Esophagus (tissue), 2 donors: ENCODE measurements around the gene NLRC5. TPM values are rescaled to one million over a fixed set of nuclear protein-coding genes. Genes with fewer than 3 reads are reported as not detected.

ENCODE experiments used
- H3K27ac ChIP-seq, 2 donors: one replicate each; pipeline ENCODE4 v1.5.1; 2013; ENCODE audit warnings: low read depth in 2 of 2, mild to moderate bottlenecking in 2 of 2, inconsistent platforms in 1 of 2, low read length in 1 of 2, moderate library complexity in 1 of 2
- H3K27me3 ChIP-seq, 2 donors: one replicate each; pipeline ENCODE4 v1.6.1; 2013; ENCODE audit warnings: low read length in 2 of 2, control low read depth in 1 of 2, mild to moderate bottlenecking in 1 of 2; ENCODE audit not compliant: insufficient read depth in 2 of 2, control insufficient read depth in 1 of 2
- H3K36me3 ChIP-seq, 2 donors: one replicate each; pipeline ENCODE4 v1.6.1; 2013; ENCODE audit warnings: low read length in 1 of 2; ENCODE audit not compliant: control insufficient read depth in 2 of 2, insufficient read depth in 2 of 2
- H3K4me1 ChIP-seq, 2 donors: one replicate each; pipeline ENCODE4 v1.6.1; 2013; ENCODE audit warnings: low read length in 1 of 2; ENCODE audit not compliant: control insufficient read depth in 2 of 2, insufficient read depth in 2 of 2
- H3K4me3 ChIP-seq, 2 donors: one replicate each; pipeline ENCODE4 v1.5.1; 2013; ENCODE audit warnings: low read length in 2 of 2, mild to moderate bottlenecking in 2 of 2, low read depth in 1 of 2, moderate library complexity in 1 of 2
- H3K9me3 ChIP-seq, 2 donors: one replicate each; pipeline ENCODE4 v1.6.1; 2013; ENCODE audit warnings: mild to moderate bottlenecking in 2 of 2, low read depth in 1 of 2, low read length in 1 of 2, moderate library complexity in 1 of 2; ENCODE audit not compliant: control insufficient read depth in 2 of 2, insufficient read depth in 1 of 2
- WGBS, 2 donors: extraction: QIAGEN DNeasy Blood & Tissue Kit; methylation state at CpG; one replicate each; pipeline ENCODE4 v1.1.7; 2013; 5-methylcytosine and 5-hydroxymethylcytosine counted together
- polyA plus RNA-seq, 2 donors: library from polyadenylated mRNA; stranded (reverse); fragments of 200-250 nt; gene quantifications; one replicate each; pipeline ENCODE4 v1.2.3, GENCODE V29; 2013
- donor health status: healthy with polysubstance abuse.
- donor health status: Bipolar disorder and iron deficiency.

The NLRC5 gene
- polyA plus RNA-seq, 2 donors, result 11.3 to 21.7 TPM

DNA sequence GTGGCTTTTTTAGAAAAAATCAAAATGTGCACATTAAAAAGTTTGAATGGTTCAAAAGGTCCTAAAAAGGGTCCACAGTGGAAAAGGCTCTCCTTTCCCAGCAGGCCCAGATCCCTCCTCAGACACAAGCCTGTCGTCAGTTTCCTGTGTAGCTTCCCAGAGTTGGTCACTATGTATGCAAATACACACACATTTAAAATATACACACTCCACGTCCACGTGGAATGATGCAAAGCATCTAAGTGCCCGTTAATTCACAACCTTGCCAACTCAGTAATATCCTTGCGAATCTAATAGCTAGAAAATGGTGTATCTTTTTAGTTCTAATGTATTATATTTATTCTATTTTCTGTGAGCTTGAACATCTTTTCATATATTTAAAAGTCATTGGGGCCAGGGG is 17.7 kb downstream of the NLRC5 start:
- WGBS, 2 donors, result 76 to 79% methylated on average over 5 of the region's 5 CpGs
- H3K4me3 ChIP-seq, result no peak overlapping the region
- peaks cover 0 to 7% of the 10 kb centered on the region in 2 donors for H3K36me3 ChIP-seq
- H3K4me1 ChIP-seq, result no peaks in the 10 kb centered on the region
- H3K27me3 ChIP-seq, result no peaks in the 10 kb centered on the region
- no peaks in the 10 kb centered on the region for H3K9me3 ChIP-seq
- no peak overlapping the region for H3K27ac ChIP-seq

- H3K36me3 ChIP-seq, result peaks cover 0 to 7% of the 10 kb centered on the region in 2 donors
- 82% methylated on average over 3 of the region's 3 CpGs for WGBS, 2 donors
- no peak overlapping the region for H3K27ac ChIP-seq
- H3K4me3 ChIP-seq, result no peak overlapping the region
- no peaks in the 10 kb centered on the region for H3K9me3 ChIP-seq
- no peaks in the 10 kb centered on the region for H3K27me3 ChIP-seq
- no peaks in the 10 kb centered on the region for H3K4me1 ChIP-seq
These were observed 18.2 kb downstream of the NLRC5 start for GRCh38 chr16:57007530-57007929.

DNA sequence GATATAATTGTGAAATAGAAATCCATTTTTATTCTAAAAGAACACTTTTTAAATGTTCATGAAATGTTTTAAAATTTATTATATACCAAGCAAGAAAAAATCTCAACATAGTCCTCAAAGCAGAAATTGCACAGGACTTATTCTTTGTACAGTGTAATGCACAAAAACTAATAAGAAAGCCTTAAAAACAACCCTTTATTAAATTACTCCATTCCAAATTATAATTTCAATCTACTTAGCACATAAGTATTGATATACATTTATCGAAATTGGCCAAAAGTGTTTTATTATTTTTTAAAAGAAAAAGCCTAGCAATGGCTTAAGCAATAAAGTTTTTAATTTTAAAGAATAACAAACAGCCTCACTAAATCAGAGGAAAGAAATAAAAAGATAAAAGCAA is 19.1 kb downstream of the NLRC5 start:
- Histone ChIP-seq H3K36me3 (peaks cover 0 to 7% of the 10 kb centered on the region in 2 donors), H3K9me3 (no peaks in the 10 kb centered on the region), H3K27ac (no peak overlapping the region), H3K4me1 (no peaks in the 10 kb centered on the region), H3K27me3 (no peaks in the 10 kb centered on the region), H3K4me3 (no peak overlapping the region)
- 96 to 99% methylated on average over 1 of the region's 1 CpG for WGBS, 2 donors

GRCh38 chr16:57009643-57010170 is 20.4 kb downstream of the NLRC5 start:
- Histone ChIP-seq H3K9me3 (no peaks in the 10 kb centered on the region), H3K36me3 (peaks cover 0 to 2% of the 10 kb centered on the region in 2 donors), H3K4me3 (no peak overlapping the region), H3K27me3 (no peaks in the 10 kb centered on the region), H3K4me1 (no peaks in the 10 kb centered on the region), H3K27ac (no peak overlapping the region)
- WGBS, 2 donors, result 88 to 91% methylated on average over 2 of the region's 2 CpGs

GRCh38 chr16:57012353-57012752 is 23.0 kb downstream of the NLRC5 start:
- Histone ChIP-seq H3K9me3 (no peaks in the 10 kb centered on the region), H3K27ac (no peak overlapping the region), H3K4me3 (no peak overlapping the region), H3K27me3 (no peaks in the 10 kb centered on the region), H3K36me3 (no peaks in the 10 kb centered on the region), H3K4me1 (no peaks in the 10 kb centered on the region)
- whole genome bisulfite sequencing, 2 donors, result 93 to 97% methylated on average over 13 of the region's 13 CpGs

- Histone ChIP-seq H3K4me3 (no peak overlapping the region), H3K27me3 (no peaks in the 10 kb centered on the region), H3K9me3 (no peaks in the 10 kb centered on the region), H3K4me1 (no peaks in the 10 kb centered on the region), H3K36me3 (peaks cover 0 to 3% of the 10 kb centered on the region in 2 donors), H3K27ac (no peak overlapping the region)
- WGBS, 2 donors, result 63 to 72% methylated on average over 2 of the region's 2 CpGs
These were observed 23.9 kb downstream of the NLRC5 start for GRCh38 chr16:57013229-57013628.

DNA sequence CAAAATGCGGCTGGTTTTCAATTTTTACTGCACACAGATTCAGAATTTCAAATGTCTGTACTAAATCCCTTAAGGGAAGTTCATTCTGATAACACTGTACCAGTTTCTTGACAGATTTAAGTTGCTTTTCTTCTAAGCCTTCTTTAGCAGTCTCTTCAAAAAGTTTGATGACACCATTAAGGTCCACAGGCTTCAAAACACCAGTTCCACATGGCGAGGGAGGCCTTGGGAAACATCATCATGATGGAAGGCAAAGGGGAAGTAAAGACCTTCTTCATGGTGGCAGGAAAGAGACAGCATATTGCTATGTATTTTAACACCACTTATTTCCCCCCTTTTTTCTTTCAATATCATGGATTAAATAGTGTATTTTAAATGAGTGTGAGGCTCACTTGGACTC is 24.5 kb downstream of the NLRC5 start:
- Histone ChIP-seq H3K27ac (peak overlapping the region; percentile 30 to 66), H3K4me3 (no peak overlapping the region), H3K4me1 (no peaks in the 10 kb centered on the region), H3K9me3 (no peaks in the 10 kb centered on the region), H3K36me3 (peaks cover 0 to 3% of the 10 kb centered on the region in 2 donors), H3K27me3 (no peaks in the 10 kb centered on the region)
- WGBS, 2 donors, result 81 to 90% methylated on average over 2 of the region's 2 CpGs

DNA sequence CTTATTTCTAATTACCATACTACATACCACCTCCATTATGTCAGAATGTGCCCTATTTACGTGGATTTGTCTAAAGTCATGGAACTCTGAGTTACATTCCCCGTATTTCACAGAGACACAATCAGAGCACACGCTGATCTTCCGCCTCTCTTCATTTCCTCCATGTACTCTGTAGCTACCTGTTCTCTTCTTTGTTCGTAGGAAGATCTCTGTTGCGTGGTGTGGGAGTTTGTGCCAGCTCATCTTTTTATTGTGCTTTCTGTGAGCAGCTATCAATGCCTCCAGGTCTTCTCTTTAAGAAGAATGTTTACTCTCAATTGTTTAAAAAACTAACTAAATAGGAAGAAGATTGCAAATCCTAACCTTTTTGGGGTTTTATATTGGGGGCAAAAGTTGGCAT is 26.9 kb downstream of the NLRC5 start:
- Histone ChIP-seq H3K27me3 (no peaks in the 10 kb centered on the region), H3K27ac (no peak overlapping the region), H3K36me3 (peaks cover 0 to 14% of the 10 kb centered on the region in 2 donors), H3K4me3 (no peak overlapping the region), H3K4me1 (no peaks in the 10 kb centered on the region), H3K9me3 (no peaks in the 10 kb centered on the region)
- 90 to 95% methylated on average over 6 of the region's 6 CpGs for WGBS, 2 donors

- no peaks in the 10 kb centered on the region for H3K4me1 ChIP-seq
- no peaks in the 10 kb centered on the region for H3K9me3 ChIP-seq
- no peak overlapping the region for H3K27ac ChIP-seq
- H3K36me3 ChIP-seq, result peaks cover 0 to 18% of the 10 kb centered on the region in 2 donors
- no peaks in the 10 kb centered on the region for H3K27me3 ChIP-seq
- no peak overlapping the region for H3K4me3 ChIP-seq
- 87 to 95% methylated on average over 6 of the region's 6 CpGs for WGBS, 2 donors
These were observed 27.5 kb downstream of the NLRC5 start for GRCh38 chr16:57016831-57017230.

DNA sequence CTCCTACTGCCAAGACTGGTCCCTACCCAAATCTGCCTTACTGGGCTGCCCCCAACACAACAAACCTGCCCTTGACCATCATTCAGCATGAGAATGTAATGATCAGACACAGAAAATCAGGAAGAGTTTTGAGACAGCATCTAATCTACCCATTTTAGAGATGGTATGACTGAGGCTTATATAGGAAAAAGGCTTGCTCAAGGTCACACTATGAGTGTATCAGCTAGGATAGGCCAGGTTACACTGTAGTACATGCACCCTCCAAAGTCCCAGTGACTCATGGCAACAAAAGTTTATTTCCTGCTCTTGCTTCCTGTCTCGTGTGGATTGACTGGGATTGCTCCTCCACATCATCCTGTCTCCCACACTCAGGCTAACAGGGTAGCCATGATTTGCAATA is 27.9 kb downstream of the NLRC5 start:
- Histone ChIP-seq H3K36me3 (peaks cover 0 to 22% of the 10 kb centered on the region in 2 donors), H3K4me1 (no peaks in the 10 kb centered on the region), H3K27ac (no peak overlapping the region), H3K27me3 (no peaks in the 10 kb centered on the region), H3K9me3 (no peaks in the 10 kb centered on the region), H3K4me3 (no peak overlapping the region)
- WGBS, 2 donors, result 69 to 79% methylated on average over 1 of the region's 1 CpG
